ENCODE data around the gene MGST3.
"Not testable (repeated sequence)": the region's sequence is repeated elsewhere in the genome, so short reads cannot be mapped to it uniquely, and the experiment has no call there.

The MGST3 gene

GRCh38 chr1:165633614-165634013, 2.6 kb downstream of the MGST3 start:
- TF ChIP-seq CTCF (IDR thresholded peaks at IDR 0.05; ENCODE audit: extremely low read depth, insufficient read depth, missing control alignments): no peak
- DNase-seq (ENCODE audit: low spot score): no peak
- in situ Hi-C loops (cut with MboI; ENCODE audit: low pct_unique_long_range_greater_than_20kb, low sequenced_read_pairs, unreplicated experiment): no loop called here

- no peak for DNase-seq (ENCODE audit: low spot score)
- in situ Hi-C loops (cut with MboI; ENCODE audit: low pct_unique_long_range_greater_than_20kb, low sequenced_read_pairs, unreplicated experiment): no loop called here
- TF ChIP-seq CTCF (IDR thresholded peaks at IDR 0.05; ENCODE audit: extremely low read depth, insufficient read depth, missing control alignments): no peak
Observed at GRCh38 chr1:165634154-165634921, 3.3 kb downstream of the MGST3 start.

GRCh38 chr1:165635329-165635728, 4.3 kb downstream of the MGST3 start:
- no peak for DNase-seq (ENCODE audit: low spot score)
- in situ Hi-C loops (cut with MboI; ENCODE audit: low pct_unique_long_range_greater_than_20kb, low sequenced_read_pairs, unreplicated experiment): no loop called here
- no peak for TF ChIP-seq CTCF (IDR thresholded peaks at IDR 0.05; ENCODE audit: extremely low read depth, insufficient read depth, missing control alignments)

GRCh38 chr1:165635823-165636222, 4.8 kb downstream of the MGST3 start:
- no peak for TF ChIP-seq CTCF (IDR thresholded peaks at IDR 0.05; ENCODE audit: extremely low read depth, insufficient read depth, missing control alignments)
- in situ Hi-C loops (cut with MboI; ENCODE audit: low pct_unique_long_range_greater_than_20kb, low sequenced_read_pairs, unreplicated experiment): no loop called here
- DNase-seq (ENCODE audit: low spot score): no peak

GRCh38 chr1:165637427-165637826, 6.4 kb downstream of the MGST3 start:
- no peak for TF ChIP-seq CTCF (IDR thresholded peaks at IDR 0.05; ENCODE audit: extremely low read depth, insufficient read depth, missing control alignments)
- DNase-seq (ENCODE audit: low spot score): no peak
- in situ Hi-C loops (cut with MboI; ENCODE audit: low pct_unique_long_range_greater_than_20kb, low sequenced_read_pairs, unreplicated experiment): no loop called here

GRCh38 chr1:165638211-165638610, 7.2 kb downstream of the MGST3 start:
- in situ Hi-C loops (cut with MboI; ENCODE audit: low pct_unique_long_range_greater_than_20kb, low sequenced_read_pairs, unreplicated experiment); DNase-seq (ENCODE audit: low spot score): not testable (repeated sequence)

GRCh38 chr1:165639821-165640623, 9.0 kb downstream of the MGST3 start:
- no peak for DNase-seq (ENCODE audit: low spot score)
- in situ Hi-C loops (cut with MboI; ENCODE audit: low pct_unique_long_range_greater_than_20kb, low sequenced_read_pairs, unreplicated experiment): no loop called here
- TF ChIP-seq CTCF (IDR thresholded peaks at IDR 0.05; ENCODE audit: extremely low read depth, insufficient read depth, missing control alignments): no peak

All from GM13977 (cell line).